Hepatocyte (in vitro differentiated cells): Measurements from ENCODE around the gene LARP4. TPM values are rescaled to one million over a fixed set of nuclear protein-coding genes. Genes with fewer than 3 reads are reported as not detected.

Source experiments
- DNase-seq: peaks from one replicate; pipeline ENCODE4 v3.0.0-alpha.2; 2016; ENCODE audit warnings: low spot score
- H2AFZ ChIP-seq: fragments of 200-600 bp; sonication (generic); 2 replicates; pipeline ENCODE4 v1.6.0; 2016; ENCODE audit warnings: antibody characterized with exemption, mild to moderate bottlenecking
- H3K27ac ChIP-seq: fragments of 200-600 bp; sonication (generic); 2 replicates; pipeline ENCODE4 v1.5.1; 2016; ENCODE audit warnings: mild to moderate bottlenecking
- H3K27me3 ChIP-seq: fragments of 200-600 bp; sonication (generic); 2 replicates; pipeline ENCODE4 v1.6.1; 2016
- H3K36me3 ChIP-seq: fragments of 200-600 bp; sonication (generic); replicated peaks from 2 replicates; pipeline ENCODE4 v1.5.1; 2016; ENCODE audit warnings: low read depth; ENCODE audit not compliant: insufficient read depth
- H3K4me1 ChIP-seq: fragments of 200-600 bp; sonication (generic); 2 replicates; pipeline ENCODE4 v1.5.1; 2016; ENCODE audit warnings: mild to moderate bottlenecking, moderate library complexity; ENCODE audit not compliant: insufficient read depth
- H3K4me2 ChIP-seq: fragments of 200-600 bp; sonication (generic); 2 replicates; pipeline ENCODE4 v1.6.0; 2016
- H3K4me3 ChIP-seq: fragments of 200-600 bp; sonication (generic); 2 replicates; pipeline ENCODE4 v1.5.1; 2016; ENCODE audit warnings: mild to moderate bottlenecking
- H3K79me2 ChIP-seq: fragments of 200-600 bp; sonication (generic); 2 replicates; pipeline ENCODE4 v1.6.0; 2017; ENCODE audit warnings: mild to moderate bottlenecking
- H3K9me2 ChIP-seq: fragments of 200-600 bp; sonication (generic); replicated peaks from 2 replicates; pipeline ENCODE4 v1.6.0; 2017; ENCODE audit warnings: mild to moderate bottlenecking; ENCODE audit not compliant: insufficient read depth
- H3K9me3 ChIP-seq: fragments of 200-600 bp; sonication (generic); 2 replicates; pipeline ENCODE4 v1.5.1; 2016; ENCODE audit warnings: low read depth, mild to moderate bottlenecking
- H4K20me1 ChIP-seq: fragments of 200-600 bp; sonication (generic); 2 replicates; pipeline ENCODE4 v1.6.0; 2016; ENCODE audit warnings: mild to moderate bottlenecking; ENCODE audit not compliant: insufficient read depth, poor library complexity, severe bottlenecking
- CTCF ChIP-seq: fragments of 200-600 bp; sonication (generic); IDR thresholded peaks from 2 replicates; pipeline ENCODE4 v1.5.1; 2016; ENCODE audit warnings: antibody characterized with exemption, mild to moderate bottlenecking; ENCODE audit not compliant: poor library complexity
- EZH2 ChIP-seq: fragments of 200-600 bp; sonication (generic); IDR thresholded peaks from 2 replicates; pipeline ENCODE4 v1.6.1; 2016; ENCODE audit warnings: antibody characterized with exemption, mild to moderate bottlenecking, borderline replicate concordance
- EZH2phosphoT487 ChIP-seq: fragments of 200-600 bp; sonication (generic); IDR thresholded peaks from one replicate; pipeline ENCODE4 v1.6.1; 2018; ENCODE audit warnings: antibody characterized with exemption, mild to moderate bottlenecking, low read depth, moderate library complexity; ENCODE audit not compliant: unreplicated experiment, severe bottlenecking
- WGBS: methylation state at CpG from one replicate; pipeline ENCODE4 v1.1.6; 2016; ENCODE audit warnings: low lambda C conversion rate; ENCODE audit errors: missing lambda C conversion rate; 5-methylcytosine and 5-hydroxymethylcytosine counted together
- polyA plus RNA-seq: library from polyadenylated mRNA; unstranded; fragments of >200 nt; fragmentation: Nextera tagmentation; extraction: Ambion mirVana; gene quantifications from 2 replicates; pipeline ENCODE4 v1.2.1, GENCODE V29; 2016
- total RNA-seq: library from RNA; depleted of rRNA; stranded (reverse); fragments of >200 nt; gene quantifications from 2 replicates; pipeline ENCODE4 v1.2.3, GENCODE V29; 2014

The LARP4 gene
- total and polyA plus RNA-seq, 2 experiments from 2014 or later, result 29.4 to 48.7 TPM

DNA sequence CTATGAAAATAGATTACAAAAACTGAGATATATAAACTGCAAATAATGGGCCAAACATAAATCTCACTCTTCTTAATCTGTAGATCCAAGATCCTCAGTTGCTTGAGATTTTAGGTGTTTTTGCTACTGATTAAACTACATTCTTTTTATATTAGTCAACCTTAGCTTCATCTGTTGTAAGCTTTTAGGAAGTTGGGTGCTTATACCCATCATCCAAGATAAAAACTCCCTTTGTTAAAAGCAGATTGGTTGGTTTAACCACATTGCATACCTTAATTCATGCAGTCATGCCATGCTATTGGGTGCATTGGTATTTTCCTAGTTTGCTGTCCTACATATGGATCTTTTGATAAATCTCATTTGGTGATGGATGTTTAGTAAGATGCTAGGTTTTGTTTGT is 57.9 kb downstream of the LARP4 start:
- no peaks in the 10 kb centered on the region for H3K36me3 ChIP-seq
- TF ChIP-seq EZH2 (no peak), EZH2phosphoT487 (no peak), CTCF (no peak)

DNA sequence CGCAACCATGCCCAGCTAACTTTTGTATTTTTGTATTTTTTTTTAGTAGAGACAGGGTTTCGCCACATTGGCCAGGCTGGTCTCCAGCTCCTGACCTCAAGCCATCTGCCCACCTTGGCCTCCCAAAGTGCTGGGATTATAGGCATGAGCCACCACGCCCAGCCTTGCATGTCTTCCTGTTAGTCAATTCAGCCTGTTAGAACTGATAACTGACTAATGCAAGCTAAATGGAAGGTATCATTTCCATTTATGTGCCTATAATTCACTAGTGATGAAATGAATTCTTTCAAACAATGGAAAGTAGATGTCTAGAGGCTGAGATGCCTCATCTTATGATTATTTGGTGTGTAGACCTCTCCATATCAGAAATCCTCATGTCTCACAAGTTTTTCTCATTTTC is 66.8 kb downstream of the LARP4 start:
- Histone ChIP-seq H3K4me2 (no peak overlapping the region), H3K79me2 (no peaks in the 10 kb centered on the region), H3K9me2 (no peaks in the 10 kb centered on the region), H2AFZ (no peak overlapping the region), H3K27ac (no peak overlapping the region), H3K4me3 (no peak overlapping the region), H3K4me1 (no peaks in the 10 kb centered on the region), H3K9me3 (no peaks in the 10 kb centered on the region), H3K27me3 (no peaks in the 10 kb centered on the region), H3K36me3 (no peaks in the 10 kb centered on the region), H4K20me1 (no peaks in the 10 kb centered on the region)
- WGBS, result 96% methylated on average over 3 of the region's 3 CpGs
- TF ChIP-seq CTCF, result no peak
- TF ChIP-seq EZH2, result no peak
- TF ChIP-seq EZH2phosphoT487, result no peak
- DNase-seq, result no peak

More for the DNA sequence above, 57.9 kb downstream of the LARP4 start:
- no peaks in the 10 kb centered on the region for H3K4me1 ChIP-seq
- no peak overlapping the region for H3K4me3 ChIP-seq
- DNase-seq, result no peak
- no peaks in the 10 kb centered on the region for H3K9me2 ChIP-seq
- H3K9me3 ChIP-seq, result no peaks in the 10 kb centered on the region
- no peak overlapping the region for H3K27ac ChIP-seq
- H3K79me2 ChIP-seq, result no peaks in the 10 kb centered on the region
- no peaks in the 10 kb centered on the region for H3K27me3 ChIP-seq
- H4K20me1 ChIP-seq, result no peaks in the 10 kb centered on the region
- H2AFZ ChIP-seq, result no peak overlapping the region
- H3K4me2 ChIP-seq, result no peak overlapping the region

- WGBS, result 89% methylated on average over 1 of the region's 1 CpG
- no peaks in the 10 kb centered on the region for H3K36me3 ChIP-seq
Observed at GRCh38 chr12:50477241-50477832, 76.7 kb downstream of the LARP4 start.

More at GRCh38 chr12:50477241-50477832, 76.7 kb downstream of the LARP4 start:
- Histone ChIP-seq H3K9me3 (no peaks in the 10 kb centered on the region), H4K20me1 (no peaks in the 10 kb centered on the region), H3K79me2 (no peaks in the 10 kb centered on the region), H3K4me3 (no peak overlapping the region), H3K27ac (no peak overlapping the region), H3K4me2 (no peak overlapping the region), H3K9me2 (no peaks in the 10 kb centered on the region), H2AFZ (no peak overlapping the region), H3K27me3 (no peaks in the 10 kb centered on the region), H3K4me1 (no peaks in the 10 kb centered on the region)
- DNase-seq, result no peak
- TF ChIP-seq EZH2, result no peak
- no peak for TF ChIP-seq EZH2phosphoT487
- no peak for TF ChIP-seq CTCF
